OCI-LY7 (cell line): ENCODE results near the gene CRYL1. TPM values are rescaled to one million over a fixed set of nuclear protein-coding genes. Genes with fewer than 3 reads are reported as not detected.

Source experiments
- BruUV-seq: library from RNA; stranded (reverse); fragments of 400-500 nt; replicated peaks from 2 replicates; lab custom pipeline; 2021; lab: Mats Ljungman, UMichigan
- CTCF ChIA-PET: fragments of 300-600 bp; sonication (Branson Sonifier 250); formaldehyde crosslinking; loops from one replicate; lab custom pipeline; 2022; ENCODE audit warnings: antibody characterized with exemption; ENCODE audit not compliant: unreplicated experiment; lab: Charles Lee
- POLR2A ChIA-PET: fragments of 300-600 bp; sonication (Branson Sonifier 250); formaldehyde crosslinking; loops from one replicate; lab custom pipeline; 2022; ENCODE audit warnings: antibody characterized with exemption; lab: Charles Lee
- DNase-seq: peaks from one replicate; pipeline ENCODE4 v3.0.0-alpha.2; 2015; ENCODE audit warnings: low spot score
- H2AFZ ChIP-seq: fragments of 200-600 bp; sonication (generic), shearing (Covaris generic); 2 replicates; pipeline ENCODE4 v1.6.1; 2014; ENCODE audit warnings: mild to moderate bottlenecking, antibody characterized with exemption, low read length, moderate library complexity
- H3K27ac ChIP-seq: fragments of 200-600 bp; sonication (generic); 2 replicates; pipeline ENCODE4 v1.5.1; 2014; ENCODE audit warnings: mixed run types, low read depth, mild to moderate bottlenecking, moderate library complexity, low read length, inconsistent platforms; ENCODE audit not compliant: poor library complexity, severe bottlenecking
- H3K36me3 ChIP-seq: fragments of 200-600 bp; sonication (generic); 2 replicates; pipeline ENCODE4 v1.6.1; 2014; ENCODE audit warnings: mild to moderate bottlenecking, antibody characterized with exemption, low read length, moderate library complexity, mixed read lengths; ENCODE audit not compliant: insufficient read depth
- H3K4me1 ChIP-seq: fragments of 200-600 bp; sonication (generic); 2 replicates; pipeline ENCODE4 v1.5.1; 2014; ENCODE audit warnings: mild to moderate bottlenecking, low read length; ENCODE audit not compliant: insufficient read depth, poor library complexity, severe bottlenecking
- H3K4me2 ChIP-seq: fragments of 200-600 bp; sonication (generic); 2 replicates; pipeline ENCODE4 v1.6.1; 2014; ENCODE audit warnings: mild to moderate bottlenecking, low read length
- H3K4me3 ChIP-seq: fragments of 200-600 bp; sonication (generic); 2 replicates; pipeline ENCODE4 v1.5.1; 2014; ENCODE audit warnings: mild to moderate bottlenecking, low read depth, low read length; ENCODE audit not compliant: poor library complexity, severe bottlenecking
- H3K79me2 ChIP-seq: fragments of 200-600 bp; sonication (generic); 2 replicates; pipeline ENCODE4 v1.6.1; 2016; ENCODE audit warnings: low read depth, mild to moderate bottlenecking, low read length, moderate library complexity, mixed read lengths; ENCODE audit not compliant: insufficient read depth
- H3K9me2 ChIP-seq: fragments of 200-600 bp; sonication (generic); 2 replicates; pipeline ENCODE4 v1.6.1; 2016; ENCODE audit warnings: mild to moderate bottlenecking, low read length, mixed read lengths; ENCODE audit not compliant: insufficient read depth
- H3K9me3 ChIP-seq: fragments of 200-600 bp; sonication (generic); 2 replicates; pipeline ENCODE4 v1.6.1; 2014; ENCODE audit warnings: mild to moderate bottlenecking, mixed run types, low read length, mixed read lengths
- H4K20me1 ChIP-seq: fragments of 200-600 bp; sonication (generic); 2 replicates; pipeline ENCODE4 v1.6.1; 2014; ENCODE audit warnings: mild to moderate bottlenecking, antibody characterized with exemption, low read length, moderate library complexity, mixed read lengths; ENCODE audit not compliant: insufficient read depth
- CTCF ChIP-seq: fragments of 200-600 bp; sonication (generic); conservative IDR thresholded peaks from 2 replicates; pipeline ENCODE4 v1.5.1; 2014; ENCODE audit warnings: mild to moderate bottlenecking, antibody characterized with exemption, low read length, moderate library complexity, mixed read lengths
- EZH2phosphoT487 ChIP-seq: fragments of 200-600 bp; sonication (generic); IDR thresholded peaks from 2 replicates; pipeline ENCODE4 v1.6.1; 2018; ENCODE audit warnings: low read depth, borderline replicate concordance, mild to moderate bottlenecking, mixed run types, antibody characterized with exemption, low read length, moderate library complexity, mixed read lengths
- intact Hi-C: fragments of 100-400 bp; cut with micrococcal nuclease; formaldehyde crosslinking; loops from one replicate; pipeline ENCODE4 v1.10.0; 2022; ENCODE audit not compliant: unreplicated experiment
- total RNA-seq, 2 experiments: library from RNA; depleted of rRNA in 1 of 2; stranded (reverse); fragments of >200 nt in 1 of 2; shearing (Covaris generic) in 1 of 2; gene quantifications; 2 replicates each; pipeline ENCODE4 v1.2.3, GENCODE V29; 2014 to 2022

The CRYL1 gene
- total RNA-seq, 2 experiments from 2014 or later: not detected

GRCh38 chr13:20358022-20358421 is 167.6 kb downstream of the CRYL1 start:
- H2AFZ ChIP-seq: no peak overlapping the region
- BruUV-seq: no TSS peak
- H3K9me3 ChIP-seq: no peaks in the 10 kb centered on the region
- no peaks in the 10 kb centered on the region for H3K79me2 ChIP-seq
- no peaks in the 10 kb centered on the region for H4K20me1 ChIP-seq
- no peaks in the 10 kb centered on the region for H3K4me1 ChIP-seq
- no peaks in the 10 kb centered on the region for H3K9me2 ChIP-seq
- CTCF ChIA-PET: no interaction called here
- no peak overlapping the region for H3K4me2 ChIP-seq
- intact Hi-C loops: no loop called here
- DNase-seq: no peak
- H3K36me3 ChIP-seq: no peaks in the 10 kb centered on the region
- no peak overlapping the region for H3K27ac ChIP-seq
- POLR2A ChIA-PET: no interaction called here
- no peak overlapping the region for H3K4me3 ChIP-seq
- TF ChIP-seq CTCF (no peak), EZH2phosphoT487 (no peak)

GRCh38 chr13:20356444-20356843 is 169.2 kb downstream of the CRYL1 start:
- H3K4me1 ChIP-seq: no peaks in the 10 kb centered on the region
- TF ChIP-seq CTCF (no peak), EZH2phosphoT487 (no peak)
- DNase-seq: no peak
- no peaks in the 10 kb centered on the region for H3K9me2 ChIP-seq
- no peaks in the 10 kb centered on the region for H3K9me3 ChIP-seq
- H3K4me2 ChIP-seq: no peak overlapping the region
- ChIA-PET POLR2A (no interaction called here), CTCF (interaction anchor here (0.5 kb wide), 1 partner anchor 170 kb away, joined by 3 read pairs; no protein-coding TSS in a partner anchor)
- no peaks in the 10 kb centered on the region for H3K36me3 ChIP-seq
- no peaks in the 10 kb centered on the region for H4K20me1 ChIP-seq
- no peak overlapping the region for H3K27ac ChIP-seq
- no peak overlapping the region for H3K4me3 ChIP-seq
- no peaks in the 10 kb centered on the region for H3K79me2 ChIP-seq
- H2AFZ ChIP-seq: no peak overlapping the region
- BruUV-seq: no TSS peak
- intact Hi-C loops: no loop called here

- Histone ChIP-seq H3K36me3 (no peaks in the 10 kb centered on the region), H3K9me3 (no peaks in the 10 kb centered on the region), H3K27ac (no peak overlapping the region), H3K9me2 (no peaks in the 10 kb centered on the region), H3K79me2 (no peaks in the 10 kb centered on the region), H3K4me3 (no peak overlapping the region), H3K4me2 (no peak overlapping the region), H3K4me1 (no peaks in the 10 kb centered on the region), H2AFZ (no peak overlapping the region), H4K20me1 (no peaks in the 10 kb centered on the region)
- DNase-seq: no peak
- ChIA-PET POLR2A (no interaction called here), CTCF (no interaction called here)
- intact Hi-C loops: no loop called here
- BruUV-seq: no TSS peak
- TF ChIP-seq CTCF (no peak), EZH2phosphoT487 (no peak)
Measured at GRCh38 chr13:20354722-20355121, 170.9 kb downstream of the CRYL1 start.
